Thoracic aorta (tissue), 2 donors: ENCODE measurements around the gene CATSPER3. TPM values are rescaled to one million over a fixed set of nuclear protein-coding genes. Genes with fewer than 3 reads are reported as not detected.
"Not testable (repeated sequence)": the region's sequence is repeated elsewhere in the genome, so short reads cannot be mapped to it uniquely, and the experiment has no call there.

Source experiments
- ATAC-seq: fragments of 150-250 bp; one replicate; pipeline ENCODE4 v1.8.0; 2017; ENCODE audit warnings: low read depth; ENCODE audit not compliant: insufficient number of reproducible peaks, low FRiP score
- DNase-seq: peaks from one replicate; pipeline ENCODE4 v3.0.0-alpha.2; 2020; ENCODE audit warnings: low spot score
- H3K27ac ChIP-seq, 2 donors: fragments of 200-600 bp; sonication (generic); 1 replicate in 1 of 2; 2 replicates in 1 of 2; pipeline ENCODE4 v1.5.1; 2016; ENCODE audit warnings: mild to moderate bottlenecking in 2 of 2, moderate library complexity in 2 of 2
- H3K27me3 ChIP-seq: fragments of 200-600 bp; sonication (generic); replicated peaks from 2 replicates; pipeline ENCODE4 v1.6.0; 2016; ENCODE audit warnings: mild to moderate bottlenecking; ENCODE audit not compliant: insufficient read depth
- H3K36me3 ChIP-seq: fragments of 200-600 bp; sonication (generic); one replicate; pipeline ENCODE4 v1.5.1; 2016
- H3K4me1 ChIP-seq, 2 donors: fragments of 200-600 bp; sonication (generic); 1 replicate in 1 of 2; 2 replicates in 1 of 2; pipeline versions ENCODE4 v1.5.1 to v1.6.0; 2016; ENCODE audit warnings: low read depth in 2 of 2, mild to moderate bottlenecking in 1 of 2; ENCODE audit not compliant: control insufficient read depth in 1 of 2
- H3K4me3 ChIP-seq: fragments of 200-600 bp; sonication (generic); 2 replicates; pipeline ENCODE4 v1.5.1; 2016; ENCODE audit warnings: mild to moderate bottlenecking
- H3K9me3 ChIP-seq: fragments of 200-600 bp; sonication (generic); 2 replicates; pipeline ENCODE4 v1.5.1; 2016
- CTCF ChIP-seq: fragments of 200-600 bp; sonication (generic); IDR thresholded peaks from one replicate; pipeline ENCODE4 v1.5.1; 2019; ENCODE audit warnings: antibody characterized with exemption
- total RNA-seq, 2 donors: library from RNA; depleted of rRNA; stranded (reverse); fragments of >200 nt; gene quantifications; one replicate each; pipeline versions ENCODE4 v1.1.0 to v1.2.3, GENCODE V29; 2016

The CATSPER3 gene
- total RNA-seq, 2 donors from 2014 or later, result not detected

- Histone ChIP-seq H3K36me3 (no peaks in the 10 kb centered on the region), H3K27ac (no peak overlapping the region), H3K9me3 (peaks cover 22% of the 10 kb centered on the region), H3K4me1 (no peaks in the 10 kb centered on the region), H3K4me3 (no peak overlapping the region), H3K27me3 (no peaks in the 10 kb centered on the region)
- ATAC-seq (no peak), DNase-seq (no peak)
- no peak for TF ChIP-seq CTCF
Observed at GRCh38 chr5:134982230-134982629, 14.5 kb downstream of the CATSPER3 start.

- H3K9me3 ChIP-seq, result no peaks in the 10 kb centered on the region
- peaks cover 4 to 11% of the 10 kb centered on the region in 2 donors for H3K4me1 ChIP-seq
- H3K36me3 ChIP-seq, result no peaks in the 10 kb centered on the region
- ATAC-seq (no peak), DNase-seq (no peak)
- H3K4me3 ChIP-seq, result no peak overlapping the region
- no peak overlapping the region for H3K27ac ChIP-seq
- H3K27me3 ChIP-seq, result no peaks in the 10 kb centered on the region
- no peak for TF ChIP-seq CTCF
Observed at GRCh38 chr5:134989266-134989830, 21.6 kb downstream of the CATSPER3 start.

GRCh38 chr5:134990183-134990582 lies 22.5 kb downstream of the CATSPER3 start:
- DNase-seq, ATAC-seq, H3K36me3 ChIP-seq, H3K27me3 ChIP-seq, H3K4me3 ChIP-seq, H3K27ac ChIP-seq, H3K9me3 ChIP-seq: not testable (repeated sequence)
- peaks cover 4 to 11% of the 10 kb centered on the region in 2 donors for H3K4me1 ChIP-seq

- no peak overlapping the region for H3K4me3 ChIP-seq
- ATAC-seq, result no peak
- peaks cover 4 to 11% of the 10 kb centered on the region in 2 donors for H3K4me1 ChIP-seq
- DNase-seq, result no peak
- H3K9me3 ChIP-seq, result no peaks in the 10 kb centered on the region
- H3K36me3 ChIP-seq, result no peaks in the 10 kb centered on the region
- no peak overlapping the region for H3K27ac ChIP-seq
- no peak for TF ChIP-seq CTCF
- no peaks in the 10 kb centered on the region for H3K27me3 ChIP-seq
Observed at GRCh38 chr5:134992148-134992547, 24.4 kb downstream of the CATSPER3 start.

GRCh38 chr5:134993161-134993560 lies 25.5 kb downstream of the CATSPER3 start:
- H3K36me3 ChIP-seq, result no peaks in the 10 kb centered on the region
- H3K4me1 ChIP-seq, result peaks cover 4 to 11% of the 10 kb centered on the region in 2 donors
- no peaks in the 10 kb centered on the region for H3K9me3 ChIP-seq
- no peak overlapping the region for H3K4me3 ChIP-seq
- ATAC-seq (no peak), DNase-seq (no peak)
- H3K27me3 ChIP-seq, result no peaks in the 10 kb centered on the region
- no peak overlapping the region for H3K27ac ChIP-seq
- TF ChIP-seq CTCF, result no peak

GRCh38 chr5:134994560-134995156 lies 27.0 kb downstream of the CATSPER3 start:
- no peaks in the 10 kb centered on the region for H3K36me3 ChIP-seq
- no peaks in the 10 kb centered on the region for H3K9me3 ChIP-seq
- DNase-seq, result no peak
- no peak overlapping the region for H3K27ac ChIP-seq
- H3K27me3 ChIP-seq, result no peaks in the 10 kb centered on the region
- H3K4me3 ChIP-seq, result no peak overlapping the region
- peaks cover 4 to 11% of the 10 kb centered on the region in 2 donors for H3K4me1 ChIP-seq
- no peak for ATAC-seq
- no peak for TF ChIP-seq CTCF
